ENCODE data around the gene CDHR2. TPM values are rescaled to one million over a fixed set of nuclear protein-coding genes. Genes with fewer than 3 reads are reported as not detected.

Gene CDHR2
- total RNA-seq, 1 experiment from 2014 or later: 0.63 TPM

DNA sequence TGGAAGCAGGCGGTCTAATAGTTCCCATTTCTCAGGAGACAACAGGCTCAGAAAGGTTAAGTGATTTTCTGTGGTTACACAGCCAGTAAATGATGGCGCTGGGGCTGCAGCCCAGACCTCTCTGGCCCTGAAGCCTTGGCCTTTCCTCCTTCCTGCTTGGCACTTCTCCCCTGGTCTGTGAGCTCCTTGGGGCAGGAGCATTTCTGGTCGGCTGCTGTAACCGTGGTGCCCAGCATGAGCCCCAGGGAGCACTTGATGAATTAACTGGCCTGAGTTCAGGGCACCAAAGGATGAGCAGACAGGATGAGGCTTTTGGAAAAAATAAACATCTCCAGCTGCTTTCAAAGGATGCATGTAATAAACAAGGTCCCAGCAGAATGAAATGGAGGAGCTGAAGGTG, 30.2 kb downstream of the CDHR2 start:
- POLR2A ChIA-PET: interaction anchor here (0.6 kb wide), 1 partner anchor 13 kb away, joined by 3 read pairs; no protein-coding TSS in a partner anchor
- H3K4me1 Mint-ChIP-seq: peaks cover 2% of the 10 kb centered on the region
- peaks cover 15% of the 10 kb centered on the region for H3K27me3 Mint-ChIP-seq (ENCODE audit: low read depth)
- CTCF ChIA-PET: interaction anchor here (1.1 to 2.8 kb wide), 12 partner anchors 9 to 850 kb away, joined by 3 to 21 read pairs (median 5); partner anchors contain the start of genes CLTB, RNF44 and TSPAN17
- DNase-seq (ENCODE audit: low spot score) (no peak), ATAC-seq (no peak)
- H3K4me3 Mint-ChIP-seq: no peak overlapping the region
- H3K36me3 Mint-ChIP-seq: no peaks in the 10 kb centered on the region
- H3K27ac Mint-ChIP-seq: peak overlapping the region; percentile 65; the same call in 1 of the 2 replicates
- H3K9me3 Mint-ChIP-seq: no peaks in the 10 kb centered on the region; the same call in 1 of the 2 replicates
- no peak for TF ChIP-seq JUN (CRISPR knock-in tag; IDR thresholded peaks at IDR 0.05)
- no peak for TF ChIP-seq GTF2I (CRISPR knock-in tag; conservative IDR thresholded peaks at IDR 0.05)
- TF ChIP-seq, protein P1, sequence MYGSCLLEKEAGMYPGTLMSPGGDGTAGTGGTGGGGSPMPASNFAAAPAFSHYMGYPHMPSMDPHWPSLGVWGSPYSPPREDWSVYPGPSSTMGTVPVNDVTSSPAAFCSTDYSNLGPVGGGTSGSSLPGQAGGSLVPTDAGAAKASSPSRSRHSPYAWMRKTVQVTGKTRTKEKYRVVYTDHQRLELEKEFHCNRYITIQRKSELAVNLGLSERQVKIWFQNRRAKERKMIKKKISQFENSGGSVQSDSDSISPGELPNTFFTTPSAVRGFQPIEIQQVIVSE (CRISPR knock-in tag; IDR thresholded peaks at IDR 0.05; ENCODE audit: borderline replicate concordance): no peak
- TF ChIP-seq ZNF263 (CRISPR knock-in tag; IDR thresholded peaks at IDR 0.05; ENCODE audit: low read depth): no peak
- TF ChIP-seq ZNF232 (CRISPR knock-in tag; IDR thresholded peaks at IDR 0.05): no peak
- no peak for TF ChIP-seq ZBTB21 (CRISPR knock-in tag; IDR thresholded peaks at IDR 0.05; ENCODE audit: borderline replicate concordance)
- TF ChIP-seq GABPB1 (CRISPR knock-in tag; IDR thresholded peaks at IDR 0.05): no peak
- TF ChIP-seq IRF2 (CRISPR knock-in tag; IDR thresholded peaks at IDR 0.05; ENCODE audit: borderline replicate concordance, low read depth): no peak

DNA sequence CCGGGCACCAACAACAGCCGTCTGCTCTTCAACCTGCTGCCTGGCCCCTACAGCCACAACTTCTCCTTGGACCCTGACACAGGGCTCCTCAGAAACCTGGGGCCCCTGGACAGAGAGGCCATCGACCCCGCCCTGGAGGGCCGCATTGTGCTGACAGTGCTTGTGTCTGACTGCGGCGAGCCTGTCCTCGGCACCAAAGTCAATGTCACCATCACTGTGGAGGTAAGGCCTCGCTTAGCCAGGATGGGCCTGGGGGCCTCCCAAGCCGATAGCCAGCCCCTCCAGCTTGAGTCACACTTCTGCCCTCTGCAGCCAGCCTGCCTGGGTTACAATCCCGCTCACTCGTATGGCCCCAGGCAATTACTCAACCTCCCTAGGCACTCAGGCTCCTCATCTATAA, 32.2 kb downstream of the CDHR2 start:
- Mint-ChIP-seq H3K4me1 (peaks cover 2% of the 10 kb centered on the region), H3K36me3 (no peaks in the 10 kb centered on the region; the same call in 1 of the 2 replicates), H3K27me3 (ENCODE audit: low read depth) (peaks cover 18% of the 10 kb centered on the region), H3K27ac (no peak overlapping the region), H3K9me3 (peaks cover 7% of the 10 kb centered on the region), H3K4me3 (no peak overlapping the region)
- ATAC-seq (no peak), DNase-seq (ENCODE audit: low spot score) (no peak)
- ChIA-PET CTCF (interaction anchor here (1.0 kb wide), 1 partner anchor 66 kb away, joined by 3 read pairs; the partner anchor contains the start of gene TSPAN17), POLR2A (interaction anchor here (0.5 kb wide), 1 partner anchor 38 kb away, joined by 3 read pairs; no protein-coding TSS in a partner anchor)
- no peak for TF ChIP-seq GTF2I (CRISPR knock-in tag; conservative IDR thresholded peaks at IDR 0.05)
- TF ChIP-seq ZNF263 (CRISPR knock-in tag; IDR thresholded peaks at IDR 0.05; ENCODE audit: low read depth): no peak
- TF ChIP-seq, protein P2, sequence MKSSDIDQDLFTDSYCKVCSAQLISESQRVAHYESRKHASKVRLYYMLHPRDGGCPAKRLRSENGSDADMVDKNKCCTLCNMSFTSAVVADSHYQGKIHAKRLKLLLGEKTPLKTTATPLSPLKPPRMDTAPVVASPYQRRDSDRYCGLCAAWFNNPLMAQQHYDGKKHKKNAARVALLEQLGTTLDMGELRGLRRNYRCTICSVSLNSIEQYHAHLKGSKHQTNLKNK (CRISPR knock-in tag; IDR thresholded peaks at IDR 0.05): no peak
- TF ChIP-seq NFYB (CRISPR knock-in tag; conservative IDR thresholded peaks at IDR 0.05; ENCODE audit: low read depth): no peak
- no peak for TF ChIP-seq KAT7 (CRISPR knock-in tag; IDR thresholded peaks at IDR 0.05; ENCODE audit: borderline replicate concordance)
- TF ChIP-seq TP53 (CRISPR knock-in tag; IDR thresholded peaks at IDR 0.05): no peak
- TF ChIP-seq, protein P3, sequence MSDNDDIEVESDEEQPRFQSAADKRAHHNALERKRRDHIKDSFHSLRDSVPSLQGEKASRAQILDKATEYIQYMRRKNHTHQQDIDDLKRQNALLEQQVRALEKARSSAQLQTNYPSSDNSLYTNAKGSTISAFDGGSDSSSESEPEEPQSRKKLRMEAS (CRISPR knock-in tag; IDR thresholded peaks at IDR 0.05): no peak
- no peak for TF ChIP-seq JAZF1 (CRISPR knock-in tag; IDR thresholded peaks at IDR 0.05)
- TF ChIP-seq ZNF423 (CRISPR knock-in tag; IDR thresholded peaks at IDR 0.05): no peak
- no peak for TF ChIP-seq TEAD4 (CRISPR knock-in tag; IDR thresholded peaks at IDR 0.05)
- TF ChIP-seq, protein P4, sequence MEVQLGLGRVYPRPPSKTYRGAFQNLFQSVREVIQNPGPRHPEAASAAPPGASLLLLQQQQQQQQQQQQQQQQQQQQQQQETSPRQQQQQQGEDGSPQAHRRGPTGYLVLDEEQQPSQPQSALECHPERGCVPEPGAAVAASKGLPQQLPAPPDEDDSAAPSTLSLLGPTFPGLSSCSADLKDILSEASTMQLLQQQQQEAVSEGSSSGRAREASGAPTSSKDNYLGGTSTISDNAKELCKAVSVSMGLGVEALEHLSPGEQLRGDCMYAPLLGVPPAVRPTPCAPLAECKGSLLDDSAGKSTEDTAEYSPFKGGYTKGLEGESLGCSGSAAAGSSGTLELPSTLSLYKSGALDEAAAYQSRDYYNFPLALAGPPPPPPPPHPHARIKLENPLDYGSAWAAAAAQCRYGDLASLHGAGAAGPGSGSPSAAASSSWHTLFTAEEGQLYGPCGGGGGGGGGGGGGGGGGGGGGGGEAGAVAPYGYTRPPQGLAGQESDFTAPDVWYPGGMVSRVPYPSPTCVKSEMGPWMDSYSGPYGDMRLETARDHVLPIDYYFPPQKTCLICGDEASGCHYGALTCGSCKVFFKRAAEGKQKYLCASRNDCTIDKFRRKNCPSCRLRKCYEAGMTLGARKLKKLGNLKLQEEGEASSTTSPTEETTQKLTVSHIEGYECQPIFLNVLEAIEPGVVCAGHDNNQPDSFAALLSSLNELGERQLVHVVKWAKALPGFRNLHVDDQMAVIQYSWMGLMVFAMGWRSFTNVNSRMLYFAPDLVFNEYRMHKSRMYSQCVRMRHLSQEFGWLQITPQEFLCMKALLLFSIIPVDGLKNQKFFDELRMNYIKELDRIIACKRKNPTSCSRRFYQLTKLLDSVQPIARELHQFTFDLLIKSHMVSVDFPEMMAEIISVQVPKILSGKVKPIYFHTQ (CRISPR knock-in tag; IDR thresholded peaks at IDR 0.05): no peak
- TF ChIP-seq JUN (CRISPR knock-in tag; IDR thresholded peaks at IDR 0.05): no peak
- TF ChIP-seq, protein P5, sequence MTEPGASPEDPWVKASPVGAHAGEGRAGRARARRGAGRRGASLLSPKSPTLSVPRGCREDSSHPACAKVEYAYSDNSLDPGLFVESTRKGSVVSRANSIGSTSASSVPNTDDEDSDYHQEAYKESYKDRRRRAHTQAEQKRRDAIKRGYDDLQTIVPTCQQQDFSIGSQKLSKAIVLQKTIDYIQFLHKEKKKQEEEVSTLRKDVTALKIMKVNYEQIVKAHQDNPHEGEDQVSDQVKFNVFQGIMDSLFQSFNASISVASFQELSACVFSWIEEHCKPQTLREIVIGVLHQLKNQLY (CRISPR knock-in tag; IDR thresholded peaks at IDR 0.05): no peak
- TF ChIP-seq, protein P6, sequence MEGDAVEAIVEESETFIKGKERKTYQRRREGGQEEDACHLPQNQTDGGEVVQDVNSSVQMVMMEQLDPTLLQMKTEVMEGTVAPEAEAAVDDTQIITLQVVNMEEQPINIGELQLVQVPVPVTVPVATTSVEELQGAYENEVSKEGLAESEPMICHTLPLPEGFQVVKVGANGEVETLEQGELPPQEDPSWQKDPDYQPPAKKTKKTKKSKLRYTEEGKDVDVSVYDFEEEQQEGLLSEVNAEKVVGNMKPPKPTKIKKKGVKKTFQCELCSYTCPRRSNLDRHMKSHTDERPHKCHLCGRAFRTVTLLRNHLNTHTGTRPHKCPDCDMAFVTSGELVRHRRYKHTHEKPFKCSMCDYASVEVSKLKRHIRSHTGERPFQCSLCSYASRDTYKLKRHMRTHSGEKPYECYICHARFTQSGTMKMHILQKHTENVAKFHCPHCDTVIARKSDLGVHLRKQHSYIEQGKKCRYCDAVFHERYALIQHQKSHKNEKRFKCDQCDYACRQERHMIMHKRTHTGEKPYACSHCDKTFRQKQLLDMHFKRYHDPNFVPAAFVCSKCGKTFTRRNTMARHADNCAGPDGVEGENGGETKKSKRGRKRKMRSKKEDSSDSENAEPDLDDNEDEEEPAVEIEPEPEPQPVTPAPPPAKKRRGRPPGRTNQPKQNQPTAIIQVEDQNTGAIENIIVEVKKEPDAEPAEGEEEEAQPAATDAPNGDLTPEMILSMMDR (IDR thresholded peaks at IDR 0.05): no peak
- no peak for TF ChIP-seq SP1 (CRISPR knock-in tag; conservative IDR thresholded peaks at IDR 0.05)
- TF ChIP-seq, protein P7, sequence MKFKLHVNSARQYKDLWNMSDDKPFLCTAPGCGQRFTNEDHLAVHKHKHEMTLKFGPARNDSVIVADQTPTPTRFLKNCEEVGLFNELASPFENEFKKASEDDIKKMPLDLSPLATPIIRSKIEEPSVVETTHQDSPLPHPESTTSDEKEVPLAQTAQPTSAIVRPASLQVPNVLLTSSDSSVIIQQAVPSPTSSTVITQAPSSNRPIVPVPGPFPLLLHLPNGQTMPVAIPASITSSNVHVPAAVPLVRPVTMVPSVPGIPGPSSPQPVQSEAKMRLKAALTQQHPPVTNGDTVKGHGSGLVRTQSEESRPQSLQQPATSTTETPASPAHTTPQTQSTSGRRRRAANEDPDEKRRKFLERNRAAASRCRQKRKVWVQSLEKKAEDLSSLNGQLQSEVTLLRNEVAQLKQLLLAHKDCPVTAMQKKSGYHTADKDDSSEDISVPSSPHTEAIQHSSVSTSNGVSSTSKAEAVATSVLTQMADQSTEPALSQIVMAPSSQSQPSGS (CRISPR knock-in tag; IDR thresholded peaks at IDR 0.05; ENCODE audit: borderline replicate concordance, low read depth): no peak
